ENCODE measurements around the gene NFIA. TPM values are rescaled to one million over a fixed set of nuclear protein-coding genes. Genes with fewer than 3 reads are reported as not detected.

Gene NFIA
- total and polyA plus RNA-seq, 2 of the 13 experiments (the other 11 are each of a cell fraction or from before 2014, with no cell fraction given): 14.7 to 28.5 TPM

DNA sequence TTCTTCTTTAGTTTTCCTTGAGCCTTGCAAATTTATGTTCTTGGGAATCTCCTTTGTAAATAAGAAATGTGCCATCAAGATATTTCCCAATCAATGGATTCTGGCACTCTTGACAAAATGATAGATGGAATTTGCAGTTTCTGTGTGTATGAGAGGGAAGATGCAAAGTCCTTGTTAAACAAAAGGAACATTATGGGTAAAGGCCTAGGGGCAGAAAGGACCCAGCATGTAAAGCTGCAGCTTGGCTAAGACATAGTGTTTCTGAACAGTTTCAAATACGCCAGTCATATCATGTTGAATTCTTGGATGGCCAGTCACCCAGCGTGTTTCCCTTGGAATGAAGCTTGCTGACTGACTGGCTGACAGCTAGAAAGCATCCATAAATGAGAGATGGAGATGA lies 210.8 kb downstream of the NFIA start (continued):
- TF ChIP-seq, protein P1, sequence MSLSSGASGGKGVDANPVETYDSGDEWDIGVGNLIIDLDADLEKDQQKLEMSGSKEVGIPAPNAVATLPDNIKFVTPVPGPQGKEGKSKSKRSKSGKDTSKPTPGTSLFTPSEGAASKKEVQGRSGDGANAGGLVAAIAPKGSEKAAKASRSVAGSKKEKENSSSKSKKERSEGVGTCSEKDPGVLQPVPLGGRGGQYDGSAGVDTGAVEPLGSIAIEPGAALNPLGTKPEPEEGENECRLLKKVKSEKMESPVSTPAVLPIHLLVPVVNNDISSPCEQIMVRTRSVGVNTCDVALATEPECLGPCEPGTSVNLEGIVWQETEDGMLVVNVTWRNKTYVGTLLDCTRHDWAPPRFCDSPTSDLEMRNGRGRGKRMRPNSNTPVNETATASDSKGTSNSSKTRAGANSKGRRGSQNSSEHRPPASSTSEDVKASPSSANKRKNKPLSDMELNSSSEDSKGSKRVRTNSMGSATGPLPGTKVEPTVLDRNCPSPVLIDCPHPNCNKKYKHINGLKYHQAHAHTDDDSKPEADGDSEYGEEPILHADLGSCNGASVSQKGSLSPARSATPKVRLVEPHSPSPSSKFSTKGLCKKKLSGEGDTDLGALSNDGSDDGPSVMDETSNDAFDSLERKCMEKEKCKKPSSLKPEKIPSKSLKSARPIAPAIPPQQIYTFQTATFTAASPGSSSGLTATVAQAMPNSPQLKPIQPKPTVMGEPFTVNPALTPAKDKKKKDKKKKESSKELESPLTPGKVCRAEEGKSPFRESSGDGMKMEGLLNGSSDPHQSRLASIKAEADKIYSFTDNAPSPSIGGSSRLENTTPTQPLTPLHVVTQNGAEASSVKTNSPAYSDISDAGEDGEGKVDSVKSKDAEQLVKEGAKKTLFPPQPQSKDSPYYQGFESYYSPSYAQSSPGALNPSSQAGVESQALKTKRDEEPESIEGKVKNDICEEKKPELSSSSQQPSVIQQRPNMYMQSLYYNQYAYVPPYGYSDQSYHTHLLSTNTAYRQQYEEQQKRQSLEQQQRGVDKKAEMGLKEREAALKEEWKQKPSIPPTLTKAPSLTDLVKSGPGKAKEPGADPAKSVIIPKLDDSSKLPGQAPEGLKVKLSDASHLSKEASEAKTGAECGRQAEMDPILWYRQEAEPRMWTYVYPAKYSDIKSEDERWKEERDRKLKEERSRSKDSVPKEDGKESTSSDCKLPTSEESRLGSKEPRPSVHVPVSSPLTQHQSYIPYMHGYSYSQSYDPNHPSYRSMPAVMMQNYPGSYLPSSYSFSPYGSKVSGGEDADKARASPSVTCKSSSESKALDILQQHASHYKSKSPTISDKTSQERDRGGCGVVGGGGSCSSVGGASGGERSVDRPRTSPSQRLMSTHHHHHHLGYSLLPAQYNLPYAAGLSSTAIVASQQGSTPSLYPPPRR (CRISPR knock-in tag; IDR thresholded peaks at IDR 0.05; ENCODE audit: borderline replicate concordance): no peak
- TF ChIP-seq ZNF605 (CRISPR knock-in tag; IDR thresholded peaks at IDR 0.05) (no peak), DMTF1 (CRISPR knock-in tag; IDR thresholded peaks at IDR 0.05) (no peak), HDAC2 (CRISPR knock-in tag; IDR thresholded peaks at IDR 0.05) (peak; percentile 17; the same call in 1 of the 2 replicates), HOXD1 (CRISPR knock-in tag; IDR thresholded peaks at IDR 0.05) (0 out of 2 replicates have a peak, but pooled peaks have one; percentile 78), CEBPG (CRISPR knock-in tag; IDR thresholded peaks at IDR 0.05) (peak; percentile 62), KDM6A (CRISPR knock-in tag; IDR thresholded peaks at IDR 0.05; ENCODE audit: low read depth) (peak; percentile 8; the same call in 1 of the 2 replicates), NFYC (CRISPR knock-in tag; IDR thresholded peaks at IDR 0.05) (no peak), ZNF598 (CRISPR knock-in tag; IDR thresholded peaks at IDR 0.05; ENCODE audit: borderline replicate concordance) (no peak), PRDM4 (CRISPR knock-in tag; IDR thresholded peaks at IDR 0.05; ENCODE audit: borderline replicate concordance) (no peak), ZNF143 (CRISPR knock-in tag; IDR thresholded peaks at IDR 0.05) (no peak), CCAR2 (optimal IDR thresholded peaks at IDR 0.05; ENCODE audit: low read depth, low read length) (no peak), POGZ (CRISPR knock-in tag; IDR thresholded peaks at IDR 0.05) (0 out of 2 replicates have a peak, but pooled peaks have one; percentile 32), ZBTB38 (CRISPR knock-in tag; IDR thresholded peaks at IDR 0.05) (no peak), MYNN (CRISPR knock-in tag; IDR thresholded peaks at IDR 0.05; ENCODE audit: low read depth) (no peak)
- TF ChIP-seq, protein P2, sequence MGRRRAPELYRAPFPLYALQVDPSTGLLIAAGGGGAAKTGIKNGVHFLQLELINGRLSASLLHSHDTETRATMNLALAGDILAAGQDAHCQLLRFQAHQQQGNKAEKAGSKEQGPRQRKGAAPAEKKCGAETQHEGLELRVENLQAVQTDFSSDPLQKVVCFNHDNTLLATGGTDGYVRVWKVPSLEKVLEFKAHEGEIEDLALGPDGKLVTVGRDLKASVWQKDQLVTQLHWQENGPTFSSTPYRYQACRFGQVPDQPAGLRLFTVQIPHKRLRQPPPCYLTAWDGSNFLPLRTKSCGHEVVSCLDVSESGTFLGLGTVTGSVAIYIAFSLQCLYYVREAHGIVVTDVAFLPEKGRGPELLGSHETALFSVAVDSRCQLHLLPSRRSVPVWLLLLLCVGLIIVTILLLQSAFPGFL (CRISPR knock-in tag; IDR thresholded peaks at IDR 0.05): no peak
- TF ChIP-seq, protein P3, sequence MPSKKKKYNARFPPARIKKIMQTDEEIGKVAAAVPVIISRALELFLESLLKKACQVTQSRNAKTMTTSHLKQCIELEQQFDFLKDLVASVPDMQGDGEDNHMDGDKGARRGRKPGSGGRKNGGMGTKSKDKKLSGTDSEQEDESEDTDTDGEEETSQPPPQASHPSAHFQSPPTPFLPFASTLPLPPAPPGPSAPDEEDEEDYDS (CRISPR knock-in tag; IDR thresholded peaks at IDR 0.05): no peak
- TF ChIP-seq, protein P4, sequence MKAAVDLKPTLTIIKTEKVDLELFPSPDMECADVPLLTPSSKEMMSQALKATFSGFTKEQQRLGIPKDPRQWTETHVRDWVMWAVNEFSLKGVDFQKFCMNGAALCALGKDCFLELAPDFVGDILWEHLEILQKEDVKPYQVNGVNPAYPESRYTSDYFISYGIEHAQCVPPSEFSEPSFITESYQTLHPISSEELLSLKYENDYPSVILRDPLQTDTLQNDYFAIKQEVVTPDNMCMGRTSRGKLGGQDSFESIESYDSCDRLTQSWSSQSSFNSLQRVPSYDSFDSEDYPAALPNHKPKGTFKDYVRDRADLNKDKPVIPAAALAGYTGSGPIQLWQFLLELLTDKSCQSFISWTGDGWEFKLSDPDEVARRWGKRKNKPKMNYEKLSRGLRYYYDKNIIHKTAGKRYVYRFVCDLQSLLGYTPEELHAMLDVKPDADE (CRISPR knock-in tag; IDR thresholded peaks at IDR 0.05): no peak
